H9 (cell line): ENCODE results near the gene CCKAR. TPM values are rescaled to one million over a fixed set of nuclear protein-coding genes. Genes with fewer than 3 reads are reported as not detected.

ENCODE experiments used
- DNase-seq: peaks from one replicate; pipeline ENCODE4 v3.0.0-alpha.2; 2017
- H2AFZ ChIP-seq: one replicate; pipeline ENCODE4 v1.6.1; 2013; ENCODE audit warnings: mild to moderate bottlenecking, low read length, control low read depth, moderate library complexity
- H2AK5ac ChIP-seq: 2 replicates; pipeline ENCODE4 v1.6.1; 2013; ENCODE audit warnings: low read length, control low read depth, mixed read lengths; ENCODE audit not compliant: insufficient read length
- H2BK120ac ChIP-seq: one replicate; pipeline ENCODE4 v1.6.1; 2013; ENCODE audit warnings: low read depth, mild to moderate bottlenecking, low read length, control low read depth, inconsistent platforms; ENCODE audit not compliant: poor library complexity, severe bottlenecking
- H2BK12ac ChIP-seq: 2 replicates; pipeline ENCODE4 v1.6.1; 2013; ENCODE audit warnings: low read length, control low read depth, mixed read lengths, low read depth; ENCODE audit not compliant: insufficient read length
- H2BK15ac ChIP-seq: 2 replicates; pipeline ENCODE4 v1.6.1; 2013; ENCODE audit warnings: low read depth, low read length, control low read depth
- H2BK20ac ChIP-seq: one replicate; pipeline ENCODE4 v1.6.1; 2013; ENCODE audit warnings: low read depth, mild to moderate bottlenecking, low read length, control low read depth, inconsistent platforms; ENCODE audit not compliant: poor library complexity, severe bottlenecking
- H2BK5ac ChIP-seq: 2 replicates; pipeline ENCODE4 v1.6.1; 2013; ENCODE audit warnings: low read length, control low read depth, mixed read lengths; ENCODE audit not compliant: insufficient read length
- H3K14ac ChIP-seq: 2 replicates; pipeline ENCODE4 v1.6.1; 2013; ENCODE audit warnings: low read length, control low read depth; ENCODE audit not compliant: insufficient read depth
- H3K18ac ChIP-seq: 2 replicates; pipeline ENCODE4 v1.6.1; 2013; ENCODE audit warnings: low read depth, mild to moderate bottlenecking, mixed read lengths, low read length, control low read depth; ENCODE audit not compliant: insufficient read length
- H3K23ac ChIP-seq: 2 replicates; pipeline ENCODE4 v1.6.1; 2013; ENCODE audit warnings: low read length, control low read depth, mixed read lengths, low read depth; ENCODE audit not compliant: insufficient read length
- H3K23me2 ChIP-seq: 2 replicates; pipeline ENCODE4 v1.6.1; 2013; ENCODE audit warnings: low read depth, mild to moderate bottlenecking, mixed read lengths, low read length, control low read depth; ENCODE audit not compliant: insufficient read length, poor library complexity, severe bottlenecking
- H3K27ac ChIP-seq: 2 replicates; pipeline ENCODE4 v1.5.1; 2013; ENCODE audit warnings: low read length, control low read depth, mixed read lengths, low read depth; ENCODE audit not compliant: insufficient read length
- H3K27me3 ChIP-seq: 2 replicates; pipeline ENCODE4 v1.6.1; 2013; ENCODE audit warnings: low read length, control low read depth, inconsistent platforms; ENCODE audit not compliant: insufficient read depth
- H3K4ac ChIP-seq: 2 replicates; pipeline ENCODE4 v1.6.1; 2013; ENCODE audit warnings: low read depth, mild to moderate bottlenecking, control low read depth, inconsistent platforms, low read length, moderate library complexity
- H3K4me1 ChIP-seq: 2 replicates; pipeline ENCODE4 v1.6.1; 2013; ENCODE audit warnings: low read length, control low read depth, inconsistent platforms; ENCODE audit not compliant: insufficient read depth
- H3K4me2 ChIP-seq: 2 replicates; pipeline ENCODE4 v1.6.1; 2013; ENCODE audit warnings: low read length, control low read depth, mixed read lengths; ENCODE audit not compliant: insufficient read length, insufficient read depth
- H3K56ac ChIP-seq: 2 replicates; pipeline ENCODE4 v1.6.1; 2013; ENCODE audit warnings: low read depth, mild to moderate bottlenecking, mixed read lengths, low read length, control low read depth; ENCODE audit not compliant: insufficient read length
- H3K79me1 ChIP-seq: 2 replicates; pipeline ENCODE4 v1.6.1; 2013; ENCODE audit warnings: low read depth, mild to moderate bottlenecking, moderate library complexity, low read length, control low read depth, inconsistent platforms; ENCODE audit not compliant: insufficient read depth, poor library complexity, severe bottlenecking
- H3K79me2 ChIP-seq: 2 replicates; pipeline ENCODE4 v1.6.1; 2013; ENCODE audit warnings: low read length, control low read depth, inconsistent platforms; ENCODE audit not compliant: insufficient read depth
- H3K9ac ChIP-seq: 2 replicates; pipeline ENCODE4 v1.6.1; 2013; ENCODE audit warnings: low read length, control low read depth, mixed read lengths; ENCODE audit not compliant: insufficient read length; ENCODE audit errors: extremely low read depth
- H3K9me3 ChIP-seq: one replicate; pipeline ENCODE4 v1.6.1; 2013; ENCODE audit warnings: low read depth, low read length, inconsistent platforms; ENCODE audit not compliant: control insufficient read depth
- H3T11ph ChIP-seq: one replicate; pipeline ENCODE4 v1.6.1; 2013; ENCODE audit warnings: mild to moderate bottlenecking, low read length, control low read depth, inconsistent platforms
- H4K20me1 ChIP-seq: one replicate; pipeline ENCODE4 v1.6.1; 2013; ENCODE audit not compliant: control insufficient read depth, insufficient read length, insufficient read depth
- H4K5ac ChIP-seq: 2 replicates; pipeline ENCODE4 v1.6.1; 2013; ENCODE audit warnings: low read depth, mild to moderate bottlenecking, mixed read lengths, low read length, control low read depth; ENCODE audit not compliant: insufficient read length
- H4K8ac ChIP-seq: replicated peaks from 2 replicates; pipeline ENCODE4 v1.6.1; 2013; ENCODE audit warnings: low read length, control low read depth, mixed read lengths, low read depth; ENCODE audit not compliant: insufficient read length
- H4K91ac ChIP-seq: 2 replicates; pipeline ENCODE4 v1.6.1; 2013; ENCODE audit warnings: low read depth, mild to moderate bottlenecking, moderate library complexity, mixed read lengths, low read length, control low read depth; ENCODE audit not compliant: insufficient read length
- H3K27ac Mint-ChIP-seq, 3 experiments: 2 replicates in 2 of 3; 3 replicates in 1 of 3; pipeline ENCODE4 v1.8.0; 2020 to 2021; ENCODE audit warnings: mixed read lengths in 3 of 3, mild to moderate bottlenecking in 1 of 3, moderate library complexity in 1 of 3
- H3K27me3 Mint-ChIP-seq: 2 replicates; pipeline ENCODE4 v1.8.0; 2021; ENCODE audit warnings: low read depth, mild to moderate bottlenecking, moderate library complexity, mixed read lengths
- H3K36me3 Mint-ChIP-seq, 3 experiments: 2 replicates in 2 of 3; 3 replicates in 1 of 3; pipeline ENCODE4 v1.8.0; 2020 to 2021; ENCODE audit warnings: low read depth in 3 of 3, mixed read lengths in 3 of 3; ENCODE audit not compliant: insufficient read depth in 1 of 3
- H3K4me1 Mint-ChIP-seq, 2 experiments: 2 replicates each; pipeline ENCODE4 v1.8.0; 2020; ENCODE audit warnings: mixed read lengths in 2 of 2
- H3K4me3 Mint-ChIP-seq, 2 experiments: 2 replicates in 1 of 2; 3 replicates in 1 of 2; pipeline ENCODE4 v1.8.0; 2020 to 2021; ENCODE audit warnings: mild to moderate bottlenecking in 2 of 2, mixed read lengths in 2 of 2, moderate library complexity in 1 of 2
- H3K9me3 Mint-ChIP-seq, 2 experiments: 2 replicates in 1 of 2; 3 replicates in 1 of 2; pipeline ENCODE4 v1.8.0; 2020; ENCODE audit warnings: mild to moderate bottlenecking in 2 of 2, mixed read lengths in 2 of 2, moderate library complexity in 1 of 2
- CTCF ChIP-seq: fragments of 200-600 bp; sonication (generic); conservative IDR thresholded peaks from 3 replicates; pipeline ENCODE4 v1.8.0; 2021; ENCODE audit warnings: antibody characterized with exemption, mild to moderate bottlenecking
- WGBS: extraction: QIAGEN DNeasy Blood & Tissue Kit; methylation state at CpG from one replicate; pipeline ENCODE4 v1.1.7; 2013; ENCODE audit warnings: missing lambda C conversion rate, low lambda C conversion rate, mixed read lengths; ENCODE audit not compliant: insufficient read length; ENCODE audit errors: extremely low coverage; 5-methylcytosine and 5-hydroxymethylcytosine counted together
- total RNA-seq: library from RNA; stranded (reverse); gene quantifications from 2 replicates; pipeline ENCODE4 v1.2.1, GENCODE V29; 2021

The CCKAR gene
- total RNA-seq, 1 experiment from 2014 or later = not detected

- no peaks in the 10 kb centered on the region; the same call in none of the 2 replicates for H3K4me1 ChIP-seq
- no peak overlapping the region for H3K14ac ChIP-seq
- H2BK20ac ChIP-seq = peak overlapping the region; percentile 75
- no CpG with 5 or more reads among the region's 3 CpGs for WGBS
- DNase-seq = no peak
- peaks cover 3 to 7% of the 10 kb centered on the region in 2 experiments; a peak in 3 of 4 replicates for H3K4me1 Mint-ChIP-seq
- no peaks in the 10 kb centered on the region for H3K79me1 ChIP-seq
- no peak overlapping the region for H2AFZ ChIP-seq
- no peaks in the 10 kb centered on the region for H3K9me3 Mint-ChIP-seq
- H3K27me3 Mint-ChIP-seq = no peaks in the 10 kb centered on the region; the same call in 1 of the 2 replicates
- no peaks in the 10 kb centered on the region for H3K79me2 ChIP-seq
- H3K27ac Mint-ChIP-seq = 0 out of 7 replicates have a peak overlapping the region, but pooled peaks of 1 of the 3 experiments have one; percentile 1
- H4K5ac ChIP-seq = no peak overlapping the region
- H3K23me2 ChIP-seq = no peaks in the 10 kb centered on the region
- H3T11ph ChIP-seq = no peak overlapping the region
- no peak overlapping the region for H2BK5ac ChIP-seq
- no peak overlapping the region for H3K4me3 Mint-ChIP-seq
- no peaks in the 10 kb centered on the region for H4K20me1 ChIP-seq
- no peak overlapping the region for H3K9ac ChIP-seq
- no peak overlapping the region for H3K18ac ChIP-seq
- no peak overlapping the region for H3K27ac ChIP-seq
- H3K4me2 ChIP-seq = no peak overlapping the region
- H3K56ac ChIP-seq = no peak overlapping the region
- no peak overlapping the region for H2BK15ac ChIP-seq
- H3K9me3 ChIP-seq = no peaks in the 10 kb centered on the region
- H3K23ac ChIP-seq = no peak overlapping the region
- no peak overlapping the region for H2BK12ac ChIP-seq
- H3K27me3 ChIP-seq = no peaks in the 10 kb centered on the region
- H4K8ac ChIP-seq = no peak overlapping the region
- no peak overlapping the region for H3K4ac ChIP-seq
- H3K36me3 Mint-ChIP-seq = no peaks in the 10 kb centered on the region
- no peak overlapping the region for H4K91ac ChIP-seq
- H2BK120ac ChIP-seq = no peak overlapping the region
- TF ChIP-seq CTCF = no peak
- no peak overlapping the region for H2AK5ac ChIP-seq
Observed at GRCh38 chr4:26482508-26483462, 7.5 kb downstream of the CCKAR start.
